ENCODE data around the gene THADA.

GRCh38 chr2:43328832-43329231 is 267.0 kb downstream of the THADA start:
- TF ChIP-seq CTCF (IDR thresholded peaks at IDR 0.05; ENCODE audit: low read depth, low read length) (no peak), EZH2phosphoT487 (IDR thresholded peaks at IDR 0.05; ENCODE audit: low read depth) (no peak)
